ENCODE results near the gene TCF25.
"Not testable (repeated sequence)": the region's sequence is repeated elsewhere in the genome, so short reads cannot be mapped to it uniquely, and the experiment has no call there.

The TCF25 gene

DNA sequence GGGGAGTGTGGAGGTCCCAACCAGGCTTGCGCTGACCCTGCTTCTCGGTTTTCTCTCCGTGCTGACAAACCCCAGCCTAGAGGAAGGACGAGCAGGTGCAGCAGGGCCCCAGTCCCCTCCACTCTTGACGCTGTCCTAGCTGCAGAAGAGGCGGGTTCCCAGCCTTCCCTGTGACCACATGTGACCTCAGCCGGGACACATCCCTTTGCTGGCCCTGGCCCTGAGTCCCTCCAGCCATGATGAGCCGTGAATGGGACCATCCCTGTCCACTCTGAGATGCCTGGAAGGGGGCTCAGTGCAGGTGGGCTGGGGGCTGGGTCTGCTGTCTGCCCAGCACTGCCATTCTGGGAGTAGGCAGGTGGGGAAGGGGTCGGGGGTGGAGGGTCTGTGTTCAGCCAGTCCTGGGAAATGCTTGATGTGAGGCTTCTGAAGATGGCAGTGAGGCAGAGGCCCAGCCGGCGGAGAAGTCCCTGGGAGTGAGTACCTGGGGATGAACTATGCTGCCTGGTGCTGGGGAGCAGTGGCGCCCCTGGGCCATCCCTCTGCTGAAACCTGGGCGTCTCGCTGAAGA is 47.8 kb downstream of the TCF25 start:
- DNase-seq (ENCODE audit: low read depth): no peak

DNA sequence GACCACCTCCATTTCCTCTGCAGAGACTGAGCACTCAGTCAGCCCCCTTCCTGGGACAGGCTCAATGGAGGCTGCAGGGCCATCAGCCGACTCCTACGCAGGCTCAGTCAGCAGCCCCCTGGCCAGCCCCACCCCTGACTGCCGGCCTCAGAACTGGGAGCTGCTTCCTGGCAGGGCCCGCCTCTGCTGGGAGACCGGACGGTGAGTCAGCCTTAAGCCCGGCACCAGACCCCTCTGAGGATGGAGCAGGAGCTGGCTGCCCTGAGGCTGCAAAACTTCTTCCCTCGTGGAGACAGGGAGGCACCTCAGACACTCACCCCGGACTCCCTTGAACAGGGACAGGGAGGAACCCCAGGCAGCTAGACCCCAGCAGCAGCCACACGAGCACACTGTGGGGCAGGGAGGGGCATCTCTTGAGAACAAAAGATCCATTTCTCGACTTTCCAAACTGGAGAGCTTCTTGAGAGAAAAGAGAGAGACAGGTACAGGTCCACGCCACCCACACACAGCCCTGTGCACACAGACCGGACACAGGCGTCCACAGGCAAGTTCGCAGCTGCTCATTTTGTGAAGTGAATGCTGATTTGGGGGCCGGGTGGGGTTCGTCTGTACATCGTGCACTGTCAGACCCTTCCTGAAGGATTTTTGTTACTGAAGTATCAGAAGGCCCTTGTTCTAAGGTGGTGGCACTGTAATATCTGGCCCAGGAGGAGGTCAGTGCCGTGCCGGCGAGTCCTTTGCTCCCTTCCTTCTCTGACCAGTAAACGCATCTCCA is 48.5 kb downstream of the TCF25 start:
- DNase-seq (ENCODE audit: low read depth): no peak

DNA sequence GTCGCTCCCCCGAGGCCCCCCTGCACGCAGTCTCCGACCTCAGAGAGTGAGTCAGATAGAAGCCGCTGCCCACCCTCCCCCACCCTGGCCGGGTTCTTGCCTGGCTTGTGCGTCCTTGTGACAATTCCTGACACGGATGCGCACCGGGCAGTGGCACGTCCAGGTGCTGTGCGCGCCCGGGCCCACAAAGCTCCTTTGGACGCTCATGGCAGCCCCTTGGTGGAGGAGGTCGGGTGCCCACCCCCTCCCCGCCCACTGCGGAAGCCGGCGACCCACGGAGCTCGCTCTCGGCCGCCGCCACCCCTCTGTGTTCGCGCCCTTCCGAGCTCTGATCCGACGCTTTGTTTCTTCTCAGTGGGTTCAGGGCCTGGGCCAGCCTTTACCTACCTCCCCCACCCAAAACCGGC is 49.1 kb downstream of the TCF25 start:
- DNase-seq (ENCODE audit: low read depth): no peak

DNA sequence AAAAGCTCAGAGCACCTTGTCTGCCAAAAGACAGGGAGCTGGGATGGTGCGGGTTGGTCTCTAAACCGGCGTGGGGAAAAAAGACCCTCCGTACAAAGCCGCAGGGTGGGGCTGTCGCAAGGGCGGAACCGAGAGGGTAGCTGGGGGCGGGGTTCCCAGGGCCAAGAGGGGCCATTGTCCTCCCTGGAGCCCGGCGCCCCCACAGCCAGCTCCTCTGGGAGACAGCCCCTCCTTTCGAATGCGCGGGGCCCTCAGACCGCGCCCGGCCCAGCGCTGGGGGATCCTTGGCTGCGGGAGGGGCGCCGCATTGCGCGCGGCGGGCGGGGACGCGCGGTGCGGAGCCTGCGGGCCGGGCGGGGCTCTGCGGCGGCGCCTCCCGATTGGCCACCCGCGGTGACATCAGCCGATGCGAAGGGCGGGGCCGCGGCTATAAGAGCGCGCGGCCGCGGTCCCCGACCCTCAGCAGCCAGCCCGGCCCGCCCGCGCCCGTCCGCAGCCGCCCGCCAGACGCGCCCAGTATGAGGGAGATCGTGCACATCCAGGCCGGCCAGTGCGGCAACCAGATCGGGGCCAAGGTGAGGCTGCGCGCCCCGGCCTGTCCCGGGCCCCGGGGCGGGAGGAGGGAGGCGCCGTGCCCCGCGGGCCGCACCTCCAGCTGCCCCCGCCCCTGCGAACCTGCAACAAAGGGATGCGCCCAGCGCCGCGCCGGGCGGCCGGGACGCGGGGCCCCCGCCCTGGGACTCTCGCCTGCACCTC is 49.7 kb downstream of the TCF25 start, which contains the start of gene TUBB3:
TUBB3 (plus strand) TSS at position 459 of the 756 bp plus-strand sequence; CDS start at position 519, 60 bp downstream.
- no peak for DNase-seq (ENCODE audit: low read depth)

DNA sequence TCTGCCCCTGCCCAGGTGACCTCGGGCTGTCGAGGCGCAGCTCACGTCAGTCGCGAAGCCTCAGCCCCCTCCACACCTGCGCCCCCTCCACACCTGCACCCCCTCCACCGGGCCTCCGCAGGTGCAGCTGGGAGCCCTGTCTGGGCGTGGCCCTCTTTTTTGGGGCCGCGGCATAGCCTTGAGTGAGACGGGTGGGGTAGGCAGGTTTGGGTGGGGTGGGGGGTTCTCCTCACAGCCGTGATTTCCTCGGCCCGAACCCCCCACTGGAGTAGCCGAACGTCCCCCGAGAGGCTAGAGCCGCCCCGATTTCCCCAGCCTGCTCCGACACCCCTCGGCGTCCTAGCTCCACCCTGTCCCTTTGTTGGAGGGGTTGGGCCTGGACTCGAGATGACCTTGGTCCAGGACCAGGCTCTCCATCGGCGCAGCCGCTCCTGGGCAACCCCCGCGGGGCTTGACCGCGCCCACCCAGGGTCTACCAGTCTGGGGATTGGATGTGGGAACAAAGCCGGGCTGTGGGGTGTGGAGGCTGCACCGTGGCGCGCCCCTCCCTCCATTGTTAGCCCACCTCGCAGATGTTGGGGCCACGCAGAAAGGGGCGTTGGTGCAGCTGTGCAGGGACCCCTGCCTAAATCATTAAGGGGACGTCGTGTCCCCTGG is 50.4 kb downstream of the TCF25 start:
- no peak for DNase-seq (ENCODE audit: low read depth)

DNA sequence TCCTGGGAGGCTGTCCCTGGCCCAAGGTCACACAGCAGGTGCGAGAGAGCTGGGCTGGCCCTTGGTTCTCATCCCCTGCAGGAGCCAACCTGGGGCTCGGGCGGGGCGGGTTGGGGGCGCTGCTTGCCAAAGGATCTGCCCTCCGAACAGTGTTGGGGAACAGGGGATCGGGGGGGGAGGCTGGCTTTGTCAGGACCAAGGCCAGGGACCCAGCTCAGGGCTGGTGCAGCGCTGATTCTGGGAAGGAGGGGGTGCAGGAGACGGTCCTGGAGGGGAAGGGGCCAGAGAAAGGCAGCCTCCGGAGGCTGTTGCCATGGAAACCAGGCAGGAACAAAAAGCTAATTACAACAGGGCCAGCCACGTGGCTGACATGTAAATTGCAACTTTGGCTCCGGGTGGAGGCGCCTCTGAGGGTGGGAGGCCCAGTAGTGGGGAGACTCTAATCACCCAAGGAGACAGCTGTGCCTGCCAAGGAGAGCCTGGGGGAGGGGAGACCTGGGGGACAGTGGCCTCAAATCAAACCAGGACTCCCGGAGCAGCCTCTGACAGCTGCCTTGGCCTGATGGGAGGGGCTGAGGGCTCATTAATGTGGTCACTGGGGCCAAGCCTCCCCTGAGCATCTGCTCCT is 51.0 kb downstream of the TCF25 start:
- DNase-seq (ENCODE audit: low read depth): no peak

DNA sequence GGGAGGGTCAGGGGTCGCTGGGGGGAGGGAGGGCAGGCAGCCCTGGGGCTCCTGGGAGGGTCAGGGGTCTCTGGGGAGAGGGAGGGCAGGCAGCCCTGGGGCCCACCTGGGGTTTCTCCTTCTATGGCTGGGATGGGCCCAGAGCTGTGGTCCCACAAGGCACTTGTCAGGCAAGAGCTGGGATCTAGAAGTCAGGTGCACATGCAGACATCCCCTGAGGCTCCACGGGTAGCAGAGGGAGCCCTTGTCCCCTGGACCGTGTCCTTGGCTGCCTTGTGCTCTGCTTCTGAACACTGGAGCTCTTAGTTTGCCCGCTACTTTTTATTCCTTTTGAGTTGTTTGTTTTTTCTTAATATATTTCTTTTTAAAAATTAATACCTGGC is 51.5 kb downstream of the TCF25 start:
- no peak for DNase-seq (ENCODE audit: low read depth)

DNA sequence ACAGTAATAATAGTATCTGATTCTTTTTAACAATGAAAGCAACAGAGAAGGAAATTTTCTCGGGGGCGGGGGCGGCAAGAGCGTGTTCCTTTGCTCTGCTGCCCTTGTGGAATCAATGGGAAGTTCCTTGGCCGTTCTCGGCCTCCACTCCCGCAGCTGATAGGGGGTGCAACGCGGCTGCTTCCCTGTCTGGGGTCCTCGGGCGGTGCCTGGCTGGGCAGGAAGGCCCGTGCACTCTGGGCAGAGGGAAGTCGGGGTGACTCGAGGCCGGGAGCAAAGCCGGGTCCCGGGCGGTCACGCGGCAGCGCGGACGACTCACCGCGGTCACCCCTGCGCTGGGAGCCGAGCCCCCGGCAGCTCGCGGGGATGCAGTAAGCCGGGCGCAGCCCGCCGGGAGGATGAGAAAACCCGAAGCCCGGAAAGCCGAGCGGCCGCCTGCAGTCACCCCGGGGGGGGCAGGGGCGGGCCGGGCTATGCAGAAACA is 52.2 kb downstream of the TCF25 start:
- DNase-seq (ENCODE audit: low read depth): no peak

DNA sequence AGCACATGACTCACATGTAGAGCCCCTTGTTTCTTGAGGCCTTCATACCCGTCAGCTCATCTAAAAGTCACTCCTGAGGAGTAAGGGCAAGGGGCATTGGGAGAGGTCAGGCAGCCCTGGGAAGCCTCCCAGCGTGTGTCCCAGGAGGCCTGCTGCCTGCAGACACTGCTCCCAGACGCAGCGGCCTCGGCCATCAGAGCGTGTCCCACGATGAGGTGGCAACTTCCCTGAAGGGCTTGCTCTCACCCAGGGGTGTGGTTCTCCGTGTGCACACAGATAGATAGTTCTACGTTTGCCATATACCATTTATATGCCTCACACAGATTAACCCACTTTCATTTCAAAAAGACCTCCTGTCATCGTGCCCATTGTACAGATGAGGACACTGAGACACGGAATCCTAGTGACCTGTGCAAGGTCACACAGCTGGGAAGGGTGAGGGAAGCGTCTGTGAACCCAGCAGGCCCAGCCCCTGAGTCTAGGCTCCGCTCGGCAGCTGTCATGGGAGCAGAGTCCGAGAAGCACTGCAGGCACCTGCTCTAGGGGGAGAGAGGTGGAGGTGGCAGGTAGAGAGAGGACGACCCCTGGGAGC is 58.0 kb downstream of the TCF25 start:
- no peak for DNase-seq (ENCODE audit: low read depth)

DNA sequence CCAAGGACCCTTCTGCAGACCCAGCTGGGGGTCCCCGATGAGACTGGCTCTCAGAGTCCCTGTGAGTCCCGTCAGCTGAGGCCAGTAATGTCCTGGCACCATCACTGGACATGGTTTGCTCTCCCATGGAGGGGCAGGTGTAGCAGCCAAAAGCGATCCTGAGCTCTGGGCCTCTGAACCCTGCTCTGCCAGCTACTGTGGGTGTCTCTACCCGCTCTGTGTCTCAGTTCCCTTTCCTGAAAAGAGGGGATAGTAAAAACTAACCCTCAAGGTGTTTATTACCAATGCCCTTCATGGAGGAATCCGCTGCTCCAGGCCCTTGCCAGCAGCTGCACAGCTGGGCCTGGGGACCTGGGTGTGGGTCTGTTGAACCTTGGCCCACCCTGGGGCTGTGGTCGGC is 58.6 kb downstream of the TCF25 start:
- DNase-seq (ENCODE audit: low read depth): no peak

DNA sequence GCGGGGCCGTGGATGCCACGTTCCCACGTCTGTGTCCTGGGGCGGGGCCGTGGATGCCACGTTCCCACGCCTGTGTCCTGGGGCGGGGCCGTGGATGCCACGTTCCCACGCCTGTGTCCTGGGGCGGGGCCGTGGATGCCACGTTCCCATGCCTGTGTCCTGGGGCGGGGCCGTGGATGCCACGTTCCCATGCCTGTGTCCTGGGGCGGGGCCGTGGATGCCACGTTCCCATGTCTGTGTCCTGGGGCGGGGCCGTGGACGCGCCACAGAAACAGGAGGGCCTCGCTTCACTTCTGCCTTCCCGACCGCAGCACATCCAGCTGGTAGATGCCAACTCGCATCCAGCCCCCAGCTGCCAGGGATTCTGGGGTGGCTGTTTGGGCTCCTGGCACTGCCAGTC is 60.6 kb downstream of the TCF25 start:
- DNase-seq (ENCODE audit: low read depth): not testable (repeated sequence)

DNA sequence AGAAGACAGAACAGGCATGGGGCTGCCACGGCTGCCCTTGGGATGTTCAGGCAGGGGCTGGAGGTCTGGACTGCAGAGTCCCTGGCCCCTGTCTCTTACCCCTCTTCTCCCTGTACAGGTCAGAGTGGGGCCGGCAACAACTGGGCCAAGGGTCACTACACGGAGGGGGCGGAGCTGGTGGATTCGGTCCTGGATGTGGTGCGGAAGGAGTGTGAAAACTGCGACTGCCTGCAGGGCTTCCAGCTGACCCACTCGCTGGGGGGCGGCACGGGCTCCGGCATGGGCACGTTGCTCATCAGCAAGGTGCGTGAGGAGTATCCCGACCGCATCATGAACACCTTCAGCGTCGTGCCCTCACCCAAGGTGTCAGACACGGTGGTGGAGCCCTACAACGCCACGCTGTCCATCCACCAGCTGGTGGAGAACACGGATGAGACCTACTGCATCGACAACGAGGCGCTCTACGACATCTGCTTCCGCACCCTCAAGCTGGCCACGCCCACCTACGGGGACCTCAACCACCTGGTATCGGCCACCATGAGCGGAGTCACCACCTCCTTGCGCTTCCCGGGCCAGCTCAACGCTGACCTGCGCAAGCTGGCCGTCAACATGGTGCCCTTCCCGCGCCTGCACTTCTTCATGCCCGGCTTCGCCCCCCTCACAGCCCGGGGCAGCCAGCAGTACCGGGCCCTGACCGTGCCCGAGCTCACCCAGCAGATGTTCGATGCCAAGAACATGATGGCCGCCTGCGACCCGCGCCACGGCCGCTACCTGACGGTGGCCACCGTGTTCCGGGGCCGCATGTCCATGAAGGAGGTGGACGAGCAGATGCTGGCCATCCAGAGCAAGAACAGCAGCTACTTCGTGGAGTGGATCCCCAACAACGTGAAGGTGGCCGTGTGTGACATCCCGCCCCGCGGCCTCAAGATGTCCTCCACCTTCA is 61.5 kb downstream of the TCF25 start:
- no peak for DNase-seq (ENCODE audit: low read depth)

DNA sequence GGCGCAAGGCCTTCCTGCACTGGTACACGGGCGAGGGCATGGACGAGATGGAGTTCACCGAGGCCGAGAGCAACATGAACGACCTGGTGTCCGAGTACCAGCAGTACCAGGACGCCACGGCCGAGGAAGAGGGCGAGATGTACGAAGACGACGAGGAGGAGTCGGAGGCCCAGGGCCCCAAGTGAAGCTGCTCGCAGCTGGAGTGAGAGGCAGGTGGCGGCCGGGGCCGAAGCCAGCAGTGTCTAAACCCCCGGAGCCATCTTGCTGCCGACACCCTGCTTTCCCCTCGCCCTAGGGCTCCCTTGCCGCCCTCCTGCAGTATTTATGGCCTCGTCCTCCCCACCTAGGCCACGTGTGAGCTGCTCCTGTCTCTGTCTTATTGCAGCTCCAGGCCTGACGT is 62.2 kb downstream of the TCF25 start:
- DNase-seq (ENCODE audit: low read depth): not testable (repeated sequence)

DNA sequence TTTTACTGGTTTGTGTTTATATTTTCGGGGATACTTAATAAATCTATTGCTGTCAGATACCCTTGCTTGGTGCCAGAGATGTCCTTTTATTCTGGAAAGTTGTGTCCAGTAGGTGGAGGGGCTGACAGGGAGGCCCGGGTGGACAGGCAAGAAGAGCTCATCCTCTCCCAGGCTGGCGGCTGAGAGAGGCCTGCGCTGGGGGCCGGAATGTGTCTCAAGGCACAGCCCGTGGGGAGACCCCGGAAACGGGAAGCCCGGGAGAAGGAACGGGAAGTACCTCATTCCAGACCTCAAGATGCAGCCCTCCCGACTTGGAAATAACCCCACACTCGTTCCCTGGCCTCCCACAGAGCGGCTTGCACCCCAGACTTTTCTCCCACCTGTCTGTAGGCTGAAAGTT is 62.6 kb downstream of the TCF25 start:
- no peak for DNase-seq (ENCODE audit: low read depth)

DNA sequence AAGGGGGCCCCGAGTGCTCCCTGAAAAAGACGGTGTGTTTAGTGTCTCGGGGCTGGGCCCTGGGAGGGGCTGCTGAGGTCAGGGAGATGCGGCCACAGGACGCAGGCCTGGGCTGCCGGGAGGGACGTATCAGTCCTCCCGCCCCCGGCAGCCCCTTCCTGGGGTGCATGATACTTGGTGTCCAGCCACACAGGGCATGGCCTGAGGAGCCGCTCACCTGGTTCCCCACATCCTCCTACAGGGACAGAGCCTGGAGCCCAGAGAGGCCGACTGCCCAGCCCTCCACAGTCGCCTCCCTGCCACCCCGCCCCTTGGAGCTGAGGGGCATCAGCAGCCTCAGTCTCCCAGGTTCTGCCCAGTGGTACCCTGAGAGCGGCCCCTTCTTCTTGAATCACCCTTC is 63.1 kb downstream of the TCF25 start:
- DNase-seq (ENCODE audit: low read depth): no peak

DNA sequence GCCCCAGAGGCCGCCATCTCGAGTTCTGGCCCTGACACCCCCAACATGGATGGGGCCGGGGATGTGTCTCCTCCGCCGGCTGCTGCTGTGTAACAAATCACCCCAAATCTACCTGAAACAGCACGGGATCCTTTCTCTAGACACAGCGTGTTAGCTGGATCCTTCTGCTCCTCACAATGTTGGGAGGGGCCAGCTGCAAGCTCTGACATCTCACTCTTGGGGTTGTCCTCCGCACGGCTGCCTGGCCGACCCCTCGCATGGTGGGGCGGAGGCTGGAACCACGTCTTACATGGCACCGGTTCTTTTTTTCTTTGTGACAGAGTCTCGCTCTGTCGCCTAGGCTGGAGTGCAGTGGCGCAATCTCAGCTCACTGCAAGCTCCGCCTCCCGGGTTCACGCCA is 63.6 kb downstream of the TCF25 start:
- no peak for DNase-seq (ENCODE audit: low read depth)

DNA sequence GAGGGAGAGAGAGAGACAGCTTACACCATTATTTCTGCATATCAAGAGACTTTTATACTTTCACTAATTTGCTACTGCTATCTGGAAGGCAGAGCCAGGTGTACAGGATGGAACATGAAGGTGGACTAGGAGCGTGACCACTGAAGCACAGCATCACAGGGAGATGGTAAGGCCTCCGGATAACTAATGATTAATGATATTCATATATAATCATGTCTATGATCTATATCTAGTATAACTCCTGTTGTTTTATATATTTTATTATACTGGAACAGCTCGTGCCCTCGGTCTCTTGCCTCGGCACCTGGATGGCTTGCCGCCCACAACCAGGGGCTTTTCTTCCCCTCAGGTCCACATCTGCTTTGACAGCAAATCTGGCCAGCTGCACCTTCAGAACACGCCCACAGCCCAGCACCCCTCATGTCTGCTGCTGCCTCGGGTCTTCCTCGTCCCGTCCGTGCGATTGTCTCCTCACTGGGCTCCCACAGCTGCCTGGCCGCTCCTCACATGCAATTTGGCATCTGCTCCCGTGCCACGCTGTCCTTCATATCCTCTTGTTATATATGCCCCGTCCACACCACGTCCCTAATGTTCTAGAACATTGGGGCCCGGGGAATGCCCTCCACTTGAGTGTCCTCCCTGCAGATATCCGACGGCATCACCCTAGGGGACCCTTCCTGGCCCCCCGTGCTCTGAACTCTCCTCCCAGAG is 64.9 kb downstream of the TCF25 start:
- no peak for DNase-seq (ENCODE audit: low read depth)

DNA sequence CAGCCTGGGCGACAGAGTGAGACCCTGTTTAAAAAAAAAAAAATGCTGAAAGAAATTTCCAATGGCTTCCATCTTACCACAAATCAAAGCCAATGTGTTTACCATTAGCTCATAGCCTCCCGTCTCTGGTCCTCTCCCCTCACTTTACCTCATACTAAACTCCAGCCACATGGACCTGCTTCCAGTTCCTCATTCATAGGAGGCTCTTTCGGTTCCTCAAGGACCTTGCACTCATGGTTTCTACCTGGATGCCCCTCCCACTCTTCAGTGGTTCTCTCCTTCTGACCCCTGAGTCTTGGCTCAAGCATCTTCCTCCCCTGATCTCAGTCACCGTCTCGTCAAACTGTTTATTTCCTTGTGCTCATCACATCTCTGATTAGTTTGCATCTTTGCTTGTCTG is 71.4 kb downstream of the TCF25 start:
- DNase-seq (ENCODE audit: low read depth): no peak

DNA sequence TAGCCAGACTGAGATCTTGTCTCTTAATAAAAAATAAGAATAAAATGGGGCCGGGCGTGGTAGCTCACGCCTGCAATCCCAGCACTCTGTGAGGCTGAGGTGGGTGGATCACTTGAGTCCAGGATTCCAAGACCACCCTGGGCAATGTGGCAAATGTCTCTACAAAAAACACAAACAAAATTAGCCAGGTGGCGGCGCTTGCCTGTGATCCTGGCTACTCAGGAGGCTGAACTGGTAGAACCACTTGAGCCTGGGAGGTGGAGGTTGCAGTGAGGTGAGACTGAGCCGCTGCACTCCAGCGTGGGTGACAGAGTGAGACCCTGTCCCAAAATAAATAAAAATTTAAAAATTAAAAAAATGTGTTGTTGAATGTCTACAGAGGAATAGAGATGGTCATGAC is 72.3 kb downstream of the TCF25 start:
- DNase-seq (ENCODE audit: low read depth): no peak

DNA sequence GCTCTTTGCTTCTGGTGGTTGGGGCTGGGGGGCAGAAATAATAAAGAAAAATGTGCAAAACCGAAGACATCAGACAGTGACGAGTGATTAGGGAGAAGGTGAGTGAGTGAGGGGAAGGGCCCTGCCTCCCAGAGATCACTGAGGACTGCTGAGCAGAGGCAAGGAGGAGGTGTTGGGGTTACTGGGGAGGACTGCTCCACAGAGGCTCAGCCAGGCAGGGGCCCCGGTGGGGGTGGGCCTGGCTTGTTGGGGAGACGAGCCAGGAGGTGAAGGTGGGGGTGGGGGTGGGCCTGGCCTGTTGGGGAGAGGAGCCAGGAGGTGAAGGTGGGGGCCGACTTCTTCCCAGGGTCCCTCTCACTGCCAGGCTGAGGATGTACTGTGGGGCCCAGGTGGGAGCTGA is 73.1 kb downstream of the TCF25 start:
- DNase-seq (ENCODE audit: low read depth): no peak

All from activated T-cell treated with anti-CD3 and anti-CD28 coated beads for 1 hour (primary cell).